Measurements from ENCODE around the gene LONRF2. TPM values are rescaled to one million over a fixed set of nuclear protein-coding genes. Genes with fewer than 3 reads are reported as not detected.
"Not testable (repeated sequence)": the region's sequence is repeated elsewhere in the genome, so short reads cannot be mapped to it uniquely, and the experiment has no call there.

Gene LONRF2
- total RNA-seq, 1 experiment from 2014 or later, result 3.5 TPM

DNA sequence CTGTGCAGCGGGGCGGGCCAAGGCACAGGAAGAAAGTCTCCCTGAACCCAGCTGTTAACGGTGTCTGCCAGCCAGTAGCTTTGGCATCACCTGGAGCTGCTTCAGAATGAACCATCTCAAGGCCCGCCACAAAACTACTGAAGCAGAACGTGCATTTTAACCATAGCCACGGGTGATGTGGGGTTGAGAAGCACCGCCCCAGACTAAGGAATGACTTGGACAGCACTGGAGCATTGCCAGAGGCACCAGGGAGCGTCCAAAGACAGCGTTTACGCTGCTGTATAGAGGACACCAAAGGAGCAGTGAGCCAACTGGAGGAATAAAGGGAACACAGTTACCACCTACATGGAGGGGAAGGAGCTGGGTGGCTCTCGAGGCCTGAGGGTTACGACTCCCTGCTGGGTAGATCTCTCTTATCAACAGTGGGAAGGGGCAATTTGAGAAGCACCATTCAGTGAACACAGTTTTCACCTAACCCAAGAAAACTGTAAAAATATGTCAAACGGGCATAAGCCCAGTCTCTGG, 28.4 kb upstream of the LONRF2 start:
- H3K36me3 ChIP-seq (ENCODE audit: insufficient read depth, low read length, poor library complexity, severe bottlenecking), result no peaks in the 10 kb centered on the region
- CTCF ChIA-PET, result no interaction called here
- H3K27ac ChIP-seq (ENCODE audit: low read depth, low read length, poor library complexity, severe bottlenecking), result no peak overlapping the region
- H3K4me1 ChIP-seq (ENCODE audit: insufficient read depth, low read length, poor library complexity, severe bottlenecking), result no peaks in the 10 kb centered on the region
- H3K9me3 ChIP-seq (ENCODE audit: low read depth, low read length, poor library complexity, severe bottlenecking), result no peaks in the 10 kb centered on the region
- intact Hi-C loops (cut with micrococcal nuclease; ENCODE audit: unreplicated experiment), result no loop called here
- no TSS peak for BruUV-seq (replicated peaks)
- POLR2A ChIA-PET (ENCODE audit: low non-redundant PET), result no interaction called here
- H3K27me3 ChIP-seq (replicated peaks; ENCODE audit: insufficient read depth, low read depth, low read length, poor library complexity), result peaks cover 6% of the 10 kb centered on the region
- DNase-seq (ENCODE audit: low spot score), result no peak
- H3K4me3 ChIP-seq (ENCODE audit: low read depth, low read length, poor library complexity, severe bottlenecking), result no peak overlapping the region
- TF ChIP-seq EZH2 (IDR thresholded peaks at IDR 0.05; ENCODE audit: borderline replicate concordance, low read depth, low read length, poor library complexity, severe bottlenecking), result no peak
- TF ChIP-seq, protein P1, sequence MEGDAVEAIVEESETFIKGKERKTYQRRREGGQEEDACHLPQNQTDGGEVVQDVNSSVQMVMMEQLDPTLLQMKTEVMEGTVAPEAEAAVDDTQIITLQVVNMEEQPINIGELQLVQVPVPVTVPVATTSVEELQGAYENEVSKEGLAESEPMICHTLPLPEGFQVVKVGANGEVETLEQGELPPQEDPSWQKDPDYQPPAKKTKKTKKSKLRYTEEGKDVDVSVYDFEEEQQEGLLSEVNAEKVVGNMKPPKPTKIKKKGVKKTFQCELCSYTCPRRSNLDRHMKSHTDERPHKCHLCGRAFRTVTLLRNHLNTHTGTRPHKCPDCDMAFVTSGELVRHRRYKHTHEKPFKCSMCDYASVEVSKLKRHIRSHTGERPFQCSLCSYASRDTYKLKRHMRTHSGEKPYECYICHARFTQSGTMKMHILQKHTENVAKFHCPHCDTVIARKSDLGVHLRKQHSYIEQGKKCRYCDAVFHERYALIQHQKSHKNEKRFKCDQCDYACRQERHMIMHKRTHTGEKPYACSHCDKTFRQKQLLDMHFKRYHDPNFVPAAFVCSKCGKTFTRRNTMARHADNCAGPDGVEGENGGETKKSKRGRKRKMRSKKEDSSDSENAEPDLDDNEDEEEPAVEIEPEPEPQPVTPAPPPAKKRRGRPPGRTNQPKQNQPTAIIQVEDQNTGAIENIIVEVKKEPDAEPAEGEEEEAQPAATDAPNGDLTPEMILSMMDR (conservative IDR thresholded peaks at IDR 0.05; ENCODE audit: low read depth, low read length), result no peak

DNA sequence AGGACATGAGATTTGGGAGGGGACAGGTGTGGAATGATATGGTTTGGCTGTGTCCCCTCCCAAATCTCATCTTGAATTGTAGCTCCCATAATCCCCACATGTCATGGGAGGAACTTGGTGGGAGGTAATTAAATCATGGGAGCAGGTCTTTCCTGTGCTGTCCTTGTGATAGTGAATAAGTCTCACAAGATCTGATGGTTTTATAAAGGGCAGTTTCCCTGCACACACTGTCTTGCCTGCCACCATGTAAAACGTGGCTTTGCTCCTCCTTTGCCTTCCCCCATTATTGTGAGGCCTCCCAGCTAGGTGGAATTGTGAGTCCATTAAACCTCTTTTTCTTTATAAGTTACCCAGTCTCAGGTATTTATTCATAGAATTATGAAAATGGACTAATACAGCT, 22.8 kb upstream of the LONRF2 start:
- H3K27ac ChIP-seq (ENCODE audit: low read depth, low read length, poor library complexity, severe bottlenecking); H3K9me3 ChIP-seq (ENCODE audit: low read depth, low read length, poor library complexity, severe bottlenecking); H3K4me3 ChIP-seq (ENCODE audit: low read depth, low read length, poor library complexity, severe bottlenecking); DNase-seq (ENCODE audit: low spot score); H3K36me3 ChIP-seq (ENCODE audit: insufficient read depth, low read length, poor library complexity, severe bottlenecking); CTCF ChIA-PET; H3K27me3 ChIP-seq (replicated peaks; ENCODE audit: insufficient read depth, low read depth, low read length, poor library complexity); H3K4me1 ChIP-seq (ENCODE audit: insufficient read depth, low read length, poor library complexity, severe bottlenecking); POLR2A ChIA-PET (ENCODE audit: low non-redundant PET); BruUV-seq (replicated peaks); intact Hi-C loops (cut with micrococcal nuclease; ENCODE audit: unreplicated experiment): not testable (repeated sequence)

DNA sequence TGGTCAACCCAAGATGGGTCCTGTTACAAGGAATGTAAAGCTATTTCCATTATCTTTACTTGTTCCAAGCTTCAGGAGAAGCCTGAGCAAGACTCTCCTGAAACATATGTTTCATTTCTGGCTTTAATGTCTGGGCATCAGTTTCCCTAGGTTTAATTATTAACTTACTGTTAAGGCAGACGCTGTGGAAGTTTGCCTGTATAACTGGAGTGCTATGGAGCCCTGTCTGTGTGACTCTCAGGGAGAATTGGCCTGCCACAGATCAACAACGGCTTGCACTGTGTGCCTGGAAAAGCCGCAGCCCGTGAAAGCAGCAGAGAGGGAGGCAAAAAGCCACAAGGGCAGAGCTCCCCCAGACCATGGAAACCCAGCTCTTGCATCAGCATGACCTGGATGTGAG, 22.1 kb upstream of the LONRF2 start:
- intact Hi-C loops (cut with micrococcal nuclease; ENCODE audit: unreplicated experiment), result no loop called here

DNA sequence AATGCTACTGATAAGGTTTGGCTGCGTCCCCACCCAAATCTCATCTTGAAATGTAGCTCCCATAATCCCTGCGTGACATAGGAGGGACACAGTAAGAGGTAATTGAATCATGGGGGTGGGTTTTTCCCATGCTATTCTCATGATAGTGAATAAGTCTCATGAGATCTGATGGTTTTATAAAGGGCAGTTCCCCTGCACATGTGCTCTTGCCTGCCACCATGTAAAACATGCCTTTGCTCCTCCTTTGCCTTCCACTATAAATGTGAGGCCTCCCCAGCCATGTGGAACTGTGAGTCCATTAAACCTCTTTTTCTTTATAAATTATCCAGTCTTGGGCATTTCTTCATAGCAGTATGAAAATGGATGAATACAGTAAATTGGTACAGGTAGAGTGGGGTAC, 20.2 kb upstream of the LONRF2 start:
- H3K27me3 ChIP-seq (replicated peaks; ENCODE audit: insufficient read depth, low read depth, low read length, poor library complexity); H3K27ac ChIP-seq (ENCODE audit: low read depth, low read length, poor library complexity, severe bottlenecking); H3K36me3 ChIP-seq (ENCODE audit: insufficient read depth, low read length, poor library complexity, severe bottlenecking); CTCF ChIA-PET; H3K4me3 ChIP-seq (ENCODE audit: low read depth, low read length, poor library complexity, severe bottlenecking); BruUV-seq (replicated peaks); POLR2A ChIA-PET (ENCODE audit: low non-redundant PET); H3K4me1 ChIP-seq (ENCODE audit: insufficient read depth, low read length, poor library complexity, severe bottlenecking); intact Hi-C loops (cut with micrococcal nuclease; ENCODE audit: unreplicated experiment); DNase-seq (ENCODE audit: low spot score); H3K9me3 ChIP-seq (ENCODE audit: low read depth, low read length, poor library complexity, severe bottlenecking): not testable (repeated sequence)

More for the DNA sequence above, 22.1 kb upstream of the LONRF2 start:
- ChIA-PET CTCF (no interaction called here), POLR2A (ENCODE audit: low non-redundant PET) (no interaction called here)
- TF ChIP-seq, protein P1 (conservative IDR thresholded peaks at IDR 0.05; ENCODE audit: low read depth, low read length), result no peak
- no peak for TF ChIP-seq EZH2 (IDR thresholded peaks at IDR 0.05; ENCODE audit: borderline replicate concordance, low read depth, low read length, poor library complexity, severe bottlenecking)
- no peaks in the 10 kb centered on the region for H3K4me1 ChIP-seq (ENCODE audit: insufficient read depth, low read length, poor library complexity, severe bottlenecking)
- BruUV-seq (replicated peaks), result no TSS peak
- H3K4me3 ChIP-seq (ENCODE audit: low read depth, low read length, poor library complexity, severe bottlenecking), result no peak overlapping the region
- peaks cover 6% of the 10 kb centered on the region for H3K27me3 ChIP-seq (replicated peaks; ENCODE audit: insufficient read depth, low read depth, low read length, poor library complexity)
- no peaks in the 10 kb centered on the region for H3K9me3 ChIP-seq (ENCODE audit: low read depth, low read length, poor library complexity, severe bottlenecking)
- H3K36me3 ChIP-seq (ENCODE audit: insufficient read depth, low read length, poor library complexity, severe bottlenecking), result no peaks in the 10 kb centered on the region
- H3K27ac ChIP-seq (ENCODE audit: low read depth, low read length, poor library complexity, severe bottlenecking), result no peak overlapping the region
- no peak for DNase-seq (ENCODE audit: low spot score)
